ENCODE data around the gene SLC2A9.
"Not testable (repeated sequence)": the region's sequence is repeated elsewhere in the genome, so short reads cannot be mapped to it uniquely, and the experiment has no call there.

The SLC2A9 gene

GRCh38 chr4:10002278-10002677, 19.0 kb downstream of the SLC2A9 start:
- in situ Hi-C loops (cut with MboI; ENCODE audit: low sequenced_read_pairs): no loop called here

- in situ Hi-C loops (cut with MboI; ENCODE audit: low sequenced_read_pairs): no loop called here
Measured at GRCh38 chr4:10001757-10002156, 19.5 kb downstream of the SLC2A9 start.

GRCh38 chr4:9999956-10000561, 21.2 kb downstream of the SLC2A9 start:
- in situ Hi-C loops (cut with MboI; ENCODE audit: low sequenced_read_pairs): no loop called here

- in situ Hi-C loops (cut with MboI; ENCODE audit: low sequenced_read_pairs): no loop called here
Measured at GRCh38 chr4:9997886-9998285, 23.4 kb downstream of the SLC2A9 start.

- in situ Hi-C loops (cut with MboI; ENCODE audit: low sequenced_read_pairs): no loop called here
Measured at GRCh38 chr4:9996319-9997110, 24.8 kb downstream of the SLC2A9 start.

GRCh38 chr4:9994246-9994847, 26.9 kb downstream of the SLC2A9 start:
- in situ Hi-C loops (cut with MboI; ENCODE audit: low sequenced_read_pairs): no loop called here

- in situ Hi-C loops (cut with MboI; ENCODE audit: low sequenced_read_pairs): no loop called here
Measured at GRCh38 chr4:9989918-9990635, 31.2 kb downstream of the SLC2A9 start.

GRCh38 chr4:9988933-9989332, 32.4 kb downstream of the SLC2A9 start:
- in situ Hi-C loops (cut with MboI; ENCODE audit: low sequenced_read_pairs): no loop called here

GRCh38 chr4:9988363-9988749, 32.9 kb downstream of the SLC2A9 start:
- in situ Hi-C loops (cut with MboI; ENCODE audit: low sequenced_read_pairs): no loop called here

GRCh38 chr4:9987749-9988362, 33.4 kb downstream of the SLC2A9 start:
- in situ Hi-C loops (cut with MboI; ENCODE audit: low sequenced_read_pairs): no loop called here

GRCh38 chr4:9984621-9985020, 36.7 kb downstream of the SLC2A9 start:
- in situ Hi-C loops (cut with MboI; ENCODE audit: low sequenced_read_pairs): no loop called here

GRCh38 chr4:9983211-9983610, 38.1 kb downstream of the SLC2A9 start:
- in situ Hi-C loops (cut with MboI; ENCODE audit: low sequenced_read_pairs): no loop called here

- in situ Hi-C loops (cut with MboI; ENCODE audit: low sequenced_read_pairs): not testable (repeated sequence)
Measured at GRCh38 chr4:9981899-9982298, 39.4 kb downstream of the SLC2A9 start.

- in situ Hi-C loops (cut with MboI; ENCODE audit: low sequenced_read_pairs): no loop called here
Measured at GRCh38 chr4:9980898-9981297, 40.4 kb downstream of the SLC2A9 start.

GRCh38 chr4:9979101-9979701, 42.1 kb downstream of the SLC2A9 start:
- in situ Hi-C loops (cut with MboI; ENCODE audit: low sequenced_read_pairs): no loop called here

- in situ Hi-C loops (cut with MboI; ENCODE audit: low sequenced_read_pairs): no loop called here
Measured at GRCh38 chr4:9977518-9978031, 43.7 kb downstream of the SLC2A9 start.

GRCh38 chr4:9976781-9977180, 44.5 kb downstream of the SLC2A9 start:
- in situ Hi-C loops (cut with MboI; ENCODE audit: low sequenced_read_pairs): no loop called here

- in situ Hi-C loops (cut with MboI; ENCODE audit: low sequenced_read_pairs): no loop called here
Measured at GRCh38 chr4:9976293-9976692, 45.0 kb downstream of the SLC2A9 start.

- in situ Hi-C loops (cut with MboI; ENCODE audit: low sequenced_read_pairs): no loop called here
Measured at GRCh38 chr4:9971711-9972110, 49.6 kb downstream of the SLC2A9 start.

- in situ Hi-C loops (cut with MboI; ENCODE audit: low sequenced_read_pairs): no loop called here
Measured at GRCh38 chr4:9970399-9971011, 50.8 kb downstream of the SLC2A9 start.
